Colonic mucosa (tissue), 4 donors: ENCODE results near the gene IFITM5. TPM values are rescaled to one million over a fixed set of nuclear protein-coding genes. Genes with fewer than 3 reads are reported as not detected.
A peak's percentile ranks its signal among the peaks of the same experiment; 100 is the strongest.

Source experiments
- DNase-seq: peaks from one replicate; pipeline ENCODE4 v3.0.0-alpha.2; 2020
- H3K27ac ChIP-seq: fragments of 200-600 bp; one replicate; pipeline ENCODE4 v1.8.0; 2021
- H3K27me3 ChIP-seq: fragments of 200-600 bp; one replicate; pipeline ENCODE4 v1.8.0; 2021
- H3K36me3 ChIP-seq: fragments of 200-600 bp; one replicate; pipeline ENCODE4 v1.8.0; 2021
- H3K4me1 ChIP-seq: fragments of 200-600 bp; one replicate; pipeline ENCODE4 v1.8.0; 2021; ENCODE audit warnings: mild to moderate bottlenecking
- H3K4me3 ChIP-seq: fragments of 200-600 bp; one replicate; pipeline ENCODE4 v1.8.0; 2021
- H3K9ac ChIP-seq, 2 donors: one replicate each; pipeline ENCODE4 v1.7.0; 2013; ENCODE audit warnings: control low read depth in 2 of 2, low read depth in 2 of 2, low read length in 2 of 2
- H3K9me3 ChIP-seq: fragments of 200-600 bp; one replicate; pipeline ENCODE4 v1.8.0; 2021
- CTCF ChIP-seq: fragments of 200-600 bp; IDR thresholded peaks from one replicate; pipeline ENCODE4 v1.8.0; 2022; ENCODE audit warnings: antibody characterized with exemption, mild to moderate bottlenecking
- intact Hi-C: fragments of 100-400 bp; cut with DNase I; formaldehyde crosslinking; loops from one replicate; pipeline ENCODE4 v1.14.1; 2022
- total RNA-seq, 2 donors: library from RNA; stranded (reverse); fragmentation: NEBNext Ultra II Directional in 1 of 2; extraction: Animal tissue kit (Norgen Biotek cat#: 25700) in 1 of 2; gene quantifications; one replicate each; pipeline ENCODE4 v1.2.1, GENCODE V29; 2021
- donor health status: healthy.
- donor health status: DM: no; HTN: no; CAD: no.
- donor health status: DM: no; HTN: no; CAD: no.

IFITM5 gene
- total RNA-seq: not detected

DNA sequence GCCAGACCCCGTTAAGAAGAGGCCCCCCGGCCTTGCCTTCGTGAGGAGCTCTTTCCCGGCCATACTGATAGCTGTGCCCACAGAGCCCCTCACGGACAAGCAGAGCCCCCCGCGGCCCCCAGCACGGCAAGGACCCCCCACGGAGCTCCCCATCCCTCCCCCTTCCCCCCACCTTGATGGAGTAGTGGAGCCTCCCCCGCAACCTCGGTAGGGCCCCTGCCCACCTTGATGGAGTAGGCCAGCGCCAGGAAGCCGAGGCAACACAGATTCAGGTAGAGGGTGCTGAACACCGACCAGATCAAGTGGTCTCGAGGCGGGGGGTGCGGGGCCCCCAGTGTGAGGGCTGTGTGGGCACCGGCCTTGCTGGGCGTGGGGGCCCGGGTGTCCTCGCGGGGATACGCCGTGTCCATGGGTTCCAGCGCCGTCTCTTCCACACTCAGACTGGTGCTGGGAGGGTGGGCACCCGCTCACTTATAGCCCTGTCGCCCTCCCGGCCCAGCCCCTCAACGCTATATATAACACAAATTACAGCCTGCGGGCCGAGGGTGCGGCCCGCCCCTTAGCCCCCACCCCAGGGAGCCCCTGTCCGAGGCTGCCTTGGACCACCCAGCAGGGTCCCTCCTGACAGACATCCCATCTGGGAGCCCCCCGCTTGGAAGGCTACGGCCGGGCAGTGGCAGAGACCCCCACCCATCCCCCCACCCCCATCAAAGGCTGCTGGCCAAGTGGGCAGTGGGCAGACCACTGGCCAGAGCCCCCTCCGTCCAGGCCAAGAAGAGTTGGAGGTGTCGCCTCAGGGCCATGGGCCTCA lies at the start of gene IFITM5:
Gene IFITM5 (minus strand): TSS at position 446 of the 811 bp plus-strand sequence. CDS start 36 bp downstream, at position 410.
- no peak for DNase-seq
- no peak within 1 kb of the TSS for H3K4me3 ChIP-seq
- no peak within 1 kb of the TSS for H3K27ac ChIP-seq
- H3K4me1 ChIP-seq: peaks cover 5% of the 10 kb centered on the region
- intact Hi-C loops: no loop called here
- H3K27me3 ChIP-seq: peaks cover 3% of the 10 kb centered on the region
- peak within 1 kb of the TSS in 1 of 2 donors; percentile 30 for H3K9ac ChIP-seq
- TF ChIP-seq CTCF: no peak
- no peaks in the 10 kb centered on the region for H3K9me3 ChIP-seq
- no peaks in the 10 kb centered on the region for H3K36me3 ChIP-seq

- Histone ChIP-seq H3K9me3 (no peaks in the 10 kb centered on the region), H3K4me3 (no peak overlapping the region), H3K36me3 (no peaks in the 10 kb centered on the region), H3K9ac (no peak overlapping the region), H3K27ac (no peak overlapping the region), H3K4me1 (no peaks in the 10 kb centered on the region), H3K27me3 (no peaks in the 10 kb centered on the region)
- intact Hi-C loops: no loop called here
- DNase-seq: no peak
- TF ChIP-seq CTCF: no peak
Observed at GRCh38 chr11:346529-346928, 47.2 kb upstream of the IFITM5 start.

- no peak for DNase-seq
- H3K27me3 ChIP-seq: no peaks in the 10 kb centered on the region
- TF ChIP-seq CTCF: no peak
Observed at GRCh38 chr11:344836-345578, 45.7 kb upstream of the IFITM5 start.

DNA sequence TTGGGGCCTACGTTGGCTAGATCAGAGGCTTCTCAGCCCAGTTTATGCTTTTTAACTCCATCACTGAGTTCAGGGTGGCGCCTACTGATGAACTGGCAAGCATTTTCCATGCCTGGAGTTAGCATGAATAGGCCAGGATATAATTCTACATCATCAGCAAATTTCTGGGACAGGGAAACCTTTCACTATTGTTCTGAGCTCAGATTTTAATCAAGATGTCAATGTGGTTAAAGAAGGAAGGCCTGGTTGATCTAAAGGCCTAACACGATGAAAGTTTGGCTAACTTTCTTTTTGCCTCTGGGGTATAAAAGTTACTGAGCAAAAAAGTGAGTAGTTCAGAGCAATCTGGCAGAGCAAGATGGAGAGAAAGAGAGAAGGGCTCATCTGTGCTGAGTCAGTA lies 43.0 kb upstream of the IFITM5 start:
- H3K9me3 ChIP-seq: no peaks in the 10 kb centered on the region
- H3K27me3 ChIP-seq: no peaks in the 10 kb centered on the region
- H3K9ac ChIP-seq: no peak overlapping the region
- no peak for TF ChIP-seq CTCF
- no peaks in the 10 kb centered on the region for H3K36me3 ChIP-seq
- no peak overlapping the region for H3K27ac ChIP-seq
- DNase-seq: no peak
- intact Hi-C loops: no loop called here
- H3K4me3 ChIP-seq: no peak overlapping the region
- H3K4me1 ChIP-seq: no peaks in the 10 kb centered on the region

More at GRCh38 chr11:344836-345578, 45.7 kb upstream of the IFITM5 start:
- no peaks in the 10 kb centered on the region for H3K9me3 ChIP-seq
- H3K27ac ChIP-seq: no peak overlapping the region
- no peaks in the 10 kb centered on the region for H3K4me1 ChIP-seq
- no peak overlapping the region for H3K9ac ChIP-seq
- no peaks in the 10 kb centered on the region for H3K36me3 ChIP-seq
- no peak overlapping the region for H3K4me3 ChIP-seq
- intact Hi-C loops: no loop called here

- DNase-seq: no peak
- H3K9me3 ChIP-seq: no peaks in the 10 kb centered on the region
- no peaks in the 10 kb centered on the region for H3K27me3 ChIP-seq
- TF ChIP-seq CTCF: no peak
- no peaks in the 10 kb centered on the region for H3K36me3 ChIP-seq
- no peak overlapping the region for H3K4me3 ChIP-seq
- peaks cover 6% of the 10 kb centered on the region for H3K4me1 ChIP-seq
- no peak overlapping the region for H3K9ac ChIP-seq
- H3K27ac ChIP-seq: no peak overlapping the region
- intact Hi-C loops: no loop called here
Observed at GRCh38 chr11:340539-341512, 41.5 kb upstream of the IFITM5 start.
